NB4 (cell line): ENCODE data around the gene SIX4.

Experiments
- POLR2A ChIP-seq: IDR thresholded peaks from 2 replicates; pipeline ENCODE4 v1.6.1; 2011; ENCODE audit warnings: mild to moderate bottlenecking; ENCODE audit not compliant: insufficient read length; ENCODE audit errors: extremely low read depth
- TF ChIP-seq, protein P1 (sequence below): IDR thresholded peaks from one replicate; pipeline ENCODE4 v1.5.1; 2012; ENCODE audit warnings: low read depth, low read length

GRCh38 chr14:60732840-60733483, 8.8 kb upstream of the SIX4 start:
- TF ChIP-seq, protein P1, sequence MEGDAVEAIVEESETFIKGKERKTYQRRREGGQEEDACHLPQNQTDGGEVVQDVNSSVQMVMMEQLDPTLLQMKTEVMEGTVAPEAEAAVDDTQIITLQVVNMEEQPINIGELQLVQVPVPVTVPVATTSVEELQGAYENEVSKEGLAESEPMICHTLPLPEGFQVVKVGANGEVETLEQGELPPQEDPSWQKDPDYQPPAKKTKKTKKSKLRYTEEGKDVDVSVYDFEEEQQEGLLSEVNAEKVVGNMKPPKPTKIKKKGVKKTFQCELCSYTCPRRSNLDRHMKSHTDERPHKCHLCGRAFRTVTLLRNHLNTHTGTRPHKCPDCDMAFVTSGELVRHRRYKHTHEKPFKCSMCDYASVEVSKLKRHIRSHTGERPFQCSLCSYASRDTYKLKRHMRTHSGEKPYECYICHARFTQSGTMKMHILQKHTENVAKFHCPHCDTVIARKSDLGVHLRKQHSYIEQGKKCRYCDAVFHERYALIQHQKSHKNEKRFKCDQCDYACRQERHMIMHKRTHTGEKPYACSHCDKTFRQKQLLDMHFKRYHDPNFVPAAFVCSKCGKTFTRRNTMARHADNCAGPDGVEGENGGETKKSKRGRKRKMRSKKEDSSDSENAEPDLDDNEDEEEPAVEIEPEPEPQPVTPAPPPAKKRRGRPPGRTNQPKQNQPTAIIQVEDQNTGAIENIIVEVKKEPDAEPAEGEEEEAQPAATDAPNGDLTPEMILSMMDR = no peak
- no peak for TF ChIP-seq POLR2A
